H7 (cell line): Measurements from ENCODE around the gene ST6GALNAC5. TPM values are rescaled to one million over a fixed set of nuclear protein-coding genes. Genes with fewer than 3 reads are reported as not detected.

ENCODE experiments used
- DNase-seq: peaks from one replicate; pipeline ENCODE4 v3.0.0; 2012
- H3K27me3 ChIP-seq: 2 replicates; pipeline ENCODE4 v1.6.0; 2011; ENCODE audit warnings: mild to moderate bottlenecking, low read length; ENCODE audit not compliant: control insufficient read depth, insufficient read depth
- H3K36me3 ChIP-seq: replicated peaks from 2 replicates; pipeline ENCODE4 v1.5.1; 2011; ENCODE audit warnings: low read length; ENCODE audit not compliant: control insufficient read depth, insufficient read depth
- H3K4me3 ChIP-seq: 2 replicates; pipeline ENCODE4 v1.5.1; 2011; ENCODE audit warnings: low read depth, mild to moderate bottlenecking, control low read depth, low read length, moderate library complexity; ENCODE audit not compliant: insufficient read depth
- total RNA-seq: library from RNA; depleted of rRNA; stranded (reverse); fragments of >200 nt; shearing (Covaris generic); gene quantifications from 2 replicates; pipeline ENCODE4 v1.2.3, GENCODE V29; 2014

Gene ST6GALNAC5
- total RNA-seq, 1 experiment from 2014 or later, result 15.7 TPM

DNA sequence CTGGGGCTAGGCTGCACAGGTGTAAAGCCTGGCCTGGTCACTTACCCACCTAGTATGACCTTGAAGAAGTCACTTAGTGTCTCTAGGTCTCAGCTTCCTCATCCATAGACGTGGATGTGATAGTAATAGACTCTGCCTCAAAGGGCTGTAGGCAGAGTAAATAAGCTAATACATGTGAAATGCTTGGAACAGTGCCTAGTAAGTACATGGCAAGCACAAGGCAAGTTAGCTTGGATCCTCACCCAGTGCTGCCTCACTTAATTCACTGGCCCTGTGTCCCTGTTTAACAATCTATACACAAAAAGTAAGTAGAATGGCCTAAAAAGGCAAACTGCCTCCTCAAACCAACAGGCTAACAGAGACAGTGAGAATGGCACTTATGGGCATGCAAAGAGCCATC, 184.1 kb downstream of the ST6GALNAC5 start:
- H3K36me3 ChIP-seq, result no peaks in the 10 kb centered on the region
- H3K4me3 ChIP-seq, result no peak overlapping the region
- H3K27me3 ChIP-seq, result no peaks in the 10 kb centered on the region
- no peak for DNase-seq

GRCh38 chr1:77056525-77056924, 189.2 kb downstream of the ST6GALNAC5 start:
- DNase-seq, result no peak
- Histone ChIP-seq H3K27me3 (no peaks in the 10 kb centered on the region), H3K4me3 (no peak overlapping the region), H3K36me3 (no peaks in the 10 kb centered on the region)

GRCh38 chr1:77057994-77058585, 190.8 kb downstream of the ST6GALNAC5 start:
- Histone ChIP-seq H3K36me3 (no peaks in the 10 kb centered on the region), H3K4me3 (no peak overlapping the region), H3K27me3 (no peaks in the 10 kb centered on the region)
- no peak for DNase-seq

DNA sequence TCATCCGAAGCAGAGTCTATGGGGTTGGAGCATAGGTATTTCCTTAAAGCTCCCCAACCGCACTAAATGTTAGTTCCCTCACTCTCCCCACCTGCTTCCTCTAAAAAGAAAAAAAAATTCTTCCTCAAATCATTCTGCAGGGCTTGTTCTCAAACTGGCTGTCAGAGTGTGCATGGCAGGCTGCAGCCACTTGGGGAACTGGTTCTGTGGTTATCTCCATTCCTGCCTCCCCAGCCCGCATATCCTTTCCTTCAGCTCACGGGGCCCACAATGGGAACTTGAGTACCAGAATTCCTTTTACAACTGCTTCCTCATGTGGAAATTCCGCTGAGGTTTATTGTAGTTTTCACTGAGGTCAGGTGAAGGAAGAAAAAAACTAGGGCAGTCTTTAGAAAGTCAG, 192.7 kb downstream of the ST6GALNAC5 start:
- no peak overlapping the region for H3K4me3 ChIP-seq
- no peaks in the 10 kb centered on the region for H3K36me3 ChIP-seq
- H3K27me3 ChIP-seq, result no peaks in the 10 kb centered on the region
- peak; percentile 23 for DNase-seq

DNA sequence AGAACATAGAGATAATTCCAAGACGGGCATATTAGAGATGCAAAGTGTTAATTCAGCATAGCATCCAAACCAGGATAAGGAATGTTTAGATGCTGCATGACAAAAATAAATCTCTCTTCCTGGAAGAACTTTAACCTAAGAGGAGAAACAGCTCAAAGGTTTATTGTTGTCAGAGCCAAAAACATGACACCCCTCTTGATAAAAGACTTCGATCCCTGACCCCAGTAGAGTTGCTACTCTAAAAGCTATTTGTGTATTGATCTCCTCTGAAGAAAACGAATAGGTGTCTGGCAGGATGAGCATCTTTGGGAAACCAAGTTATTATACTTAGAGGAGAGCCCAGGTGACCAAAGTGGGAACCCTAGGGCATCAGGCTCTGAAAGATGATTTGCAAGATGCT, 193.9 kb downstream of the ST6GALNAC5 start:
- DNase-seq, result no peak
- Histone ChIP-seq H3K27me3 (no peaks in the 10 kb centered on the region), H3K36me3 (no peaks in the 10 kb centered on the region)

GRCh38 chr1:77063118-77063517, 195.8 kb downstream of the ST6GALNAC5 start:
- no peak for DNase-seq

More for the DNA sequence above, 193.9 kb downstream of the ST6GALNAC5 start:
- H3K4me3 ChIP-seq, result no peak overlapping the region

DNA sequence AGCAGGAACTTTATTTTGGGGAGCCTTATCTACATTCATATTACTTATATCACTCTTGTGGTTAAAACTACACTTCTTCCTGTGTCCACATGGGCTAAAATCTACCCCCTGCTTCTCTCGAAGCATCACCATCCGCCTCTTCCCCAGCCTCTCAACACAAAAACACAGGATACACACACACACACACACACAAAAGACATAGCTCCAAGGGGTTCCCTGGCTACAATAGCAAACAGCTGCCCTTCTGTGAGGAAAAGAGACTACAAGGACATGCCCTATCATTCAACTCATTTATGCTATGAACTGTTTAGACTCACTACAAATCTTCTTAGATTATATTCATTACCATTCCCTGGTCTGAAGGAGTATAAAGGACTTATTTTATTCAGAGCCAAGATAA, 197.0 kb downstream of the ST6GALNAC5 start:
- H3K36me3 ChIP-seq, result no peaks in the 10 kb centered on the region
- no peak for DNase-seq

More at GRCh38 chr1:77063118-77063517, 195.8 kb downstream of the ST6GALNAC5 start:
- H3K4me3 ChIP-seq, result no peak overlapping the region
- no peaks in the 10 kb centered on the region for H3K27me3 ChIP-seq
- no peaks in the 10 kb centered on the region for H3K36me3 ChIP-seq

DNA sequence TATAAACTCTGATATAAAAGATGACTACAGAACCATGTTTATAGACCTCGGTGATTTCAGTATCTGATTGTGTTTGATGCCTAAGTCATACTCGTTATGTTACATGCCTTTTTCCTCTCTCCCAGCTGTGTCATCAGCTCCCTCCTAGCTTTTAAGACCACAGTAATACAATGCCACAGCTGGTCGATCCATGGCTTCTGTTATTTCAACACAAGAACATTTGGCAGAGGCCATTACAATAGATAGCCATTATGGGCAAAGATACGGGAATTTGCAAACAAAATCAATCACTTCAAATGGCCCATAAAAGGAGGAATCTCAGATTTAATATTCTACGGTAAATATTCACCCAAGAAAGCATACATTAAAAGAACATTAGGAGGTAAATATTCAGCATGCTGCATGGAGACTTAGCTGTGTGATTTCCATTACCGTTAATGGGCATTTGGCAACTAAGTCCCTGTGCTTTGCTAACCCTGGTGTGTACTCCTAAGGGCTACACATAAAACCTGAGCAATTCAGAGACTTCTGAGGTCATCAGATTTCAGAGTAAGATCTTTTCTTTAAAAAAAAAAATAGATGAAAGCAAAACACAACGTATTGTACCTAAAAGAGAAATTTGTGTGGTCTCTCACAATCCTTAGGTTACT, 198.5 kb downstream of the ST6GALNAC5 start:
- Histone ChIP-seq H3K36me3 (no peaks in the 10 kb centered on the region), H3K4me3 (no peak overlapping the region), H3K27me3 (no peaks in the 10 kb centered on the region)
- DNase-seq, result no peak

More for the DNA sequence above, 197.0 kb downstream of the ST6GALNAC5 start:
- Histone ChIP-seq H3K27me3 (no peaks in the 10 kb centered on the region), H3K4me3 (no peak overlapping the region)

DNA sequence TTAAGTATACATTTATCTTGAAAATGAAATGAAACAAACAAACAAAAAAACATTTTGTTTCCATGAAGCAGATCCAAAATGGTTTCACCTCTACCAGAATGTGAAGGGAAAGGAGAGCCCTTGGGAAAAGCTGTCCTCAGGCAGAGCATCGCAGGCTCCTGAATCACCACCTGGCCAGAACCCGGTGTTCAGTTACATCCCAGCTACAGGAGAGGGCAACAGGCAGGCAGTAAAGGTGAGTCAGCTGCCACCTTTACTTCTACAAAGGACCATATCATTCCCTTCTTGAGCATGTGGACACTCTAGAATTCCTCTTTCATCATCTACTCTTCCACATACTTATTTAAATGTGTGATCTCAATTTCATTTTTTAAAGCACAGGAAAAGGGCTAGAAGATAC, 200.7 kb downstream of the ST6GALNAC5 start:
- H3K4me3 ChIP-seq, result no peak overlapping the region
- H3K27me3 ChIP-seq, result no peaks in the 10 kb centered on the region
- H3K36me3 ChIP-seq, result no peaks in the 10 kb centered on the region
- DNase-seq, result peak; percentile 37

DNA sequence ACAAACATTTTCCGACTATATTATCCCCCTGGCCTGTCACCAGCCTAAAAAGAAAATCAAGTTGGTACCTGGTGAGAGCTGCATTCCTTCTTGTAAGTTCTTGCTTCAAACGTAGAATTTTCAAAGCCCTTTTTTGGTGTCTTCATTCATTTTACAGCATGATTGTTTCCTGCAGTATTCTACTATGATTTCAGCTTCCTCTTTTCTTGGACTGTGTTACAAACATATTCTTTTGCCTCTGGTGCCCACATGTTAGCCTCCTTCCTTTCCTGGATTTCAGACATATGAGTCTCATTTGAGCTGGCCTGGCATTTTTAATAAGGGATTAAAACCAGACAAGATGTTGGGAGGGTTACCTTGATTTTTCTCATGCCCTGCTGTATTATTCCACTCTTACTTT, 209.5 kb downstream of the ST6GALNAC5 start:
- H3K4me3 ChIP-seq, result no peak overlapping the region
- no peaks in the 10 kb centered on the region for H3K36me3 ChIP-seq
- no peak for DNase-seq
- H3K27me3 ChIP-seq, result no peaks in the 10 kb centered on the region

GRCh38 chr1:77081834-77082233, 214.6 kb downstream of the ST6GALNAC5 start:
- no peaks in the 10 kb centered on the region for H3K27me3 ChIP-seq
- no peak for DNase-seq
- no peak overlapping the region for H3K4me3 ChIP-seq
- H3K36me3 ChIP-seq, result no peaks in the 10 kb centered on the region; the same call in 1 of the 2 replicates

GRCh38 chr1:77084457-77084856, 217.2 kb downstream of the ST6GALNAC5 start:
- Histone ChIP-seq H3K27me3 (no peaks in the 10 kb centered on the region), H3K4me3 (no peak overlapping the region), H3K36me3 (no peaks in the 10 kb centered on the region; the same call in 1 of the 2 replicates)
- DNase-seq, result no peak

DNA sequence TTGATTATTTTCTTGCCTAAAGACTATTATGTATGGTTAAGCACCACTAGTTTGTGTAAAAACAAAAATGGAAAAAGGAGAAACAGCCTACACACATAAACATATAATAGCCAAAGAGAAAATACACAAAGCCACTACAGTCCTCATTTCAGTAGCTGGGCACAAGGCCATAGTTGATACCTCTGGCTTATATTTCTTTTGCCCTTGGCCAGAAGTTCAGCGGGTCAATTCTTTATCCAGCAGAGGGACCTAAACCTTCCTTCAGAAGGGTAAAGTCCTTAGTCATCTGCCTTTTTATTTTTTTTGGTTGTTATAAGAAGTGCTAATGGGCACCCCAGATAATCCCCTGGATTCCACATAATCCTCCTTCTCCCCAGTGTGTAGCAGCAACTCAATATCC, 217.8 kb downstream of the ST6GALNAC5 start:
- no peak for DNase-seq
- H3K36me3 ChIP-seq, result no peaks in the 10 kb centered on the region; the same call in 1 of the 2 replicates
- H3K4me3 ChIP-seq, result no peak overlapping the region
- H3K27me3 ChIP-seq, result no peaks in the 10 kb centered on the region

DNA sequence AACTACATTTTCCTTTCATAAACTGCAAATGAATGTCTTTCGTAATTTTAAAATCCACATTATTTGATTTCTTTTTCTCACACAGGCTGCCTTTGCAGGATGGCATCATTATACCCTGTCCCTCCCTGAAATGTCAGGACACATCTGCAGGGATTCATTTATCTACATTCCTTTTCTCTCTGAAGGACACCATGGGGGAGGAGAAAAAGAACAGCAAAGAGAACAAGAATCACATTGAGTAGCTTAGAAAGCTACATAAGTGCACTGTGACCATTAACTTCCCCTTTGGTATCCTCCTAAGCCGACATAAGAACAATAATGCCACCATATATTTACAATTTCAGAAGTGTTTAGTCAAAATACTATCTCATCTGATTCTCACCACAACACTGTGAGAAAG, 222.5 kb downstream of the ST6GALNAC5 start:
- Histone ChIP-seq H3K36me3 (no peaks in the 10 kb centered on the region), H3K4me3 (no peak overlapping the region), H3K27me3 (no peaks in the 10 kb centered on the region)
- DNase-seq, result peak; percentile 12

GRCh38 chr1:77095236-77095635, 228.0 kb downstream of the ST6GALNAC5 start:
- Histone ChIP-seq H3K27me3 (no peaks in the 10 kb centered on the region), H3K36me3 (no peaks in the 10 kb centered on the region), H3K4me3 (no peak overlapping the region)
- DNase-seq, result no peak
